Stimulated activated CD4-positive, alpha-beta T cell treated with anti-CD3 and anti-CD28 coated beads, Interleukin-1b, Interleukin-23, amount 100 ng/mL, for 1 hour (primary cell): Measurements from ENCODE around the gene SDHC.

Experiments
- DNase-seq, 2 donors: peaks; one replicate each; pipeline ENCODE4 v3.0.0-alpha.2; 2020; ENCODE audit warnings: low read depth in 2 of 2

Gene SDHC, protein sequence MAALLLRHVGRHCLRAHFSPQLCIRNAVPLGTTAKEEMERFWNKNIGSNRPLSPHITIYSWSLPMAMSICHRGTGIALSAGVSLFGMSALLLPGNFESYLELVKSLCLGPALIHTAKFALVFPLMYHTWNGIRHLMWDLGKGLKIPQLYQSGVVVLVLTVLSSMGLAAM

GRCh38 chr1:161314201-161314981, at the start of gene SDHC:
Gene SDHC, plus strand, starts transcription at chr1:161314381. Its CDS starts 25 bp downstream, at chr1:161314406.
- peak; percentile 69 to 76 for DNase-seq

GRCh38 chr1:161265305-161265704, 48.9 kb upstream of the SDHC start:
- no peak for DNase-seq

DNA sequence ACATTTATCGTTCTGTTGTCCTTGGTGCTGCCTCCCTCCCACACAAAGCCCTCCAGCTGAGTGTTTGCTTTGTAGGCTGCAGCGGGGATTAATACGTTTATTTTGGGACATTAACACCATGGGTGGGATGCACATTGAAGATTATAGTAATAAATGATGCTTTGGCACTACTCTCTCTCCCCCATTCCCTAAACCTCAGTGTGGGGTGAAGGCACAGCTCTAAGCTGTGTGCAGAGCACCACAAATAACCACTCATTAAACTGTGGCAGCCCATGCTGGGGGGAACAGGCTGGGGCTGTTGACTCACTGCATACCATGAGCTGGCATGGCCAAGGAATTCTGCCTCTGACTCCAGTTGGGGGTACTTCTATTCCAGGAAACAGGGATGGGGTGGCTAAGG, 48.0 kb upstream of the SDHC start:
- no peak for DNase-seq

DNA sequence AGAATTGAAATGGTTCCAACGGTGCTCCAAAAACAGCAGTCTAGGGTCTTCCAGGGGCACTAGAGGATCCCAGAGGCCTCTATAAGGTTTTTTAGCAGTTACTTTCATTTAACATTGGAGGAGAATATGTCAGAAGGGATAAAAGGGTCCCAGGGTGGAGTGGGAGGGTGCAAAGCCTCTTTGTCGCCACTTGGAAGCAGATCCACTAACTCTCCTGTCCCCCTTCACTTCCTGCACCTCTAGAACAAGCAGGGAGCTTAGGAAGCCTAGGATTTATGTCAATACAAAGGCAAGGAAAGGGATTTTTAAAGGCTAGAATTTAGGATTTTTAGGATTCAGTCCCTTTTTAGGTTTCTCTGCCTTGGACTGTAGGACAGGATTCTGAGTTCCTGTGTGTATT, 47.3 kb upstream of the SDHC start:
- DNase-seq = no peak

GRCh38 chr1:161267321-161267720, 46.9 kb upstream of the SDHC start:
- no peak for DNase-seq

DNA sequence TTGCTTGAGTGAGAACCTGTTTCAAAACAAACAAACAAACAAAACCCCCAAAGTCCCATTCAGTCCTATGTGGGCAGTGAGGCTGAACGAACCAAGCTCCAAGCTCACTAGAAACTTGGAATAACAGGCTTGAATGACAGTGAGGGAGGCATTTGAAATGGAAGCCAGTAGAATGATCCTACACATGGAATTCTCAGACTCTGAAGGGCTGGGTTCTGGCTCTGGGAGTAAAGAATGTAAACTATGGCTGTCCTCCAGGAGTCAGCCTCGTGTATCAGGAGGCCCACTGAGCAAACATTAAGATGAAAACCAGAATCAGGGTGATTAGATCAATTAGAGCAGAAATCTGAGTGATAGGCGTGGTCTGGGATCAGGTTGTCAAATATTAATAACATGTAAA, 40.8 kb upstream of the SDHC start:
- DNase-seq = no peak

DNA sequence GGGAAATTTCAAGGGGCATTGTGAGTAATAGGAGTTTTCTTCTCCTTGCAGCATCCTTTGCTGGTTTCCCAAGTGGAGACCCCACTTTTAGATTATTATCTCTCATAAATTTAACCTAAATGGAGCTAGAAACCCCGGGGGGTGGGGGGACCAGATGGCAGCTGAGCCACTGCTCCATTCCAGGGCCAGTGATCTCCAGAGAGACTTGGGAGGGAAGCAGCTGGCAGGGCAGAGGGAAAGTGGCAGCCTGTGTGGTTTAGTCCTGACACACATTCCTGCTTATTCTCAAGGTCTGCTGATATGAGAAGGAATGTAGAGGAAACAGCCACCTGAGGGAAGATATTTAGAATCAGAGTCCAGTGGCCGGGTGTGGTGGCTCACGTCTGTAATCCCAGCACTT, 39.3 kb upstream of the SDHC start:
- no peak for DNase-seq

DNA sequence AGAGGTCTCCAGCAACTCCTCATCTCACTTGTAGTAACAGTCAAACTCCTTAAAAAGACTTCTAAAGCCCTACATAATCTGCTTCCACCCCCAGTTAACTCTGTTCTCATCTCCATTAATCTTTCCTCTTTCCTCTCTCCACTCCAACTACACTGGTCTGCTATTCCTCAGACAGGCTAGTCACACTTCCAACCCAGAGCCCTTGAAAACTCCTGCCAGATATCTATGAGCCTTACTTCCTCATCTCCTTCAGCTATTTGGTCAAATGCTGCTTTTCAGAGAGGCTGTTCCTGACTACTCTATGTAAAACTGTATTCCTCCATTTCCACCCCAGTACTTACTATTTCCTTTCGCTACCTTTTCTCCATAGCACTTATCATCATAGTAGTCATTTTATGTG, 31.2 kb upstream of the SDHC start:
- DNase-seq = no peak

DNA sequence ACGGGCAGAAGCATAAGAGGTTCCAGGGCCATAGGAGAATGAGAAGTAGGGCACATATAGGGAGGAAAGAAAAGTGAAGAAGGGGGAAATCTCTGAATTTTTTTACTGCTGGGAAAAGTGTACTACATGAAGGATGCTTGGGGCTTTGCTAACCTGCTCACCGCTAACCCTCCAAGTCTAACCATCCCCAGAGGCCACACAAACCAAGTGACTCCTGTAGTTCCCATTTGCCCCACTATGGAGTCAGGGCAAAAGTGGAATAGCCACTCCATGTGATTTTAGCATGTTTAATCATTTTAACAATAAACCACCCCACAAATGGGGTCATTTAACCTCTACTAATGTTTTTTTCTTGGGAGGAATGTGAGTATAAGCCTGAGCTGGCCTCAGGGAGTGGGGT, 29.1 kb upstream of the SDHC start:
- DNase-seq = no peak

- no peak for DNase-seq
These were observed 28.7 kb upstream of the SDHC start for GRCh38 chr1:161285521-161285920.

DNA sequence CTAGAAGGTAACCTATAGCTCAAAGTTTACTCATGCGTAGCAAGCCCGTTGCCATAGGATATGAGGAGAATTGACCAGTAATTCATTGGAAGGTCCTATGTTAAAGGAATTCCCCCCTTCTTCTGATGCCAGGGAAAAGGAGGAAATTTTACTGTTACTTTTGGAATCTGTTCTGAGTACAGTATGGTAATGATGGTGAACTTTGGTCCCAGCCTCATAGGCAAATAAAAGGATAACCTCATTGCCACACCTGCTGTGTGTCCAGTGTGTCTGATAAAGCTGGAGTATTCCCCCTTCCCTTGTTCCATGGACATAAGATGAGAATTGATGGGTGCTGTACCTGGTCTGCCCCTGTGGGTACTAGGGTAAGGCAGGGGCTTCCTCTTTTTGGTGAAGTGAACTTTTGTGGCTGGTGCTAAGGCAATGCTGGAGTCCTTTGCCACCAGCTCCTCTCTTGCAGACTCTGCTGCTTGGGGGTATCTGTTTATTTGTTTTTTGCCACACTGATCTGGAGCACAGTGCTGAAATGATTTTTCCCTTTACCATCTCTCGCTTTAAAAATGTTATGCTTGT, 26.6 kb upstream of the SDHC start:
- no peak for DNase-seq

DNA sequence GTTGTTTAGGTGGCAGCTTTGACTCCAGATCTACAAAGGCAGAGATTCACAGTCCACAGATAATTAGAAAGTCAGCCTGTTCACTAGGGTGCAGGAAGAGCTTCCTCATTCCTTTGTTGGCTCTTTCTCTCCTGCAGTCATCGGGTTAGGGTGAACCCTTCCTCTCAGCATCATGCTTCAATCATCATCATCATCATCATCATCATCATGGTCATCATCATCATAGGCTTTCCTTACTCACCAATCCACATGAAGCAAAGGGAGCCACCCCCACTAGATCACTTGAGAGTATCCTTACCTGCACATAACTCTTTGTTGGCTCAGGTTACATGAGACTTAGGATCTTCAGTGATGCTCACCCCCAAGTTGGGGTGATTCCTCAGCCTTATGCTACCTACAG, 23.4 kb upstream of the SDHC start:
- DNase-seq = no peak

DNA sequence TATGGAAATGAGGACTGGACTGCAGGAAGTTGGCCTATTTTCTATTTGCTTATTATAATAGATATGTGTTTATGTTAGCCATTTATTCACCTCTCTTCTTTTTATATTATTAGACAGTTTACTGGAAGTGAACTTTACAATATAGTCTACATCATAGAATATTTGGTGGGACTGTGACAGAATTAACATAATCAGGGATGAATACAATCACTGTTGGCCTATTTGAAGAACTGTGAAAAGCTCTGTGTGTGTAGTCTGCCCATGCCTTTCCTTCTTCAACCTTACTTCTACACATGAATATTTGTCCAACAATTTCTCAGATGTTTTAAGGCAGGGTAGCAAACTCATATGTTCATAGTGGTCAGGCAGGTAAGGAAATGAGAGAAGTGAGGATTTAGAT, 16.8 kb upstream of the SDHC start:
- DNase-seq = no peak

DNA sequence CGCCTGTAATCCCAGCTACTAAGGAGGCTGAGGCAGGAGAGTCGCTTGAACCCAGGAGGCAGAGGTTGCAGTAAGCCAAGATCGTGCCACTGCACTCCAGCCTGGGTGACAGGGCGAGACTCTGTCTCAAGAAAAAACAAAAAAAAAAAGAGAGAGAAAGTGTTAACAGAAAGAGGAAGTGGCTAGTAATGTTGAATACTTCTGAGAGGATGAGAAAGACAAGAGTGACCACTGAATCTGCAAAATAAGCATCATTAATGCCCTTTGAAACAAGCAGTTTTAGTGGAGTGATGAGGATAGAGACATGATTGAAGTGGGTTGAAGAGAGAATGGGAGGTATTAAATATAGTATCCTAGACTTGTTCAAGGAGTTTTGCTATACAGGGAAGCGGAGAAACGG, 16.1 kb upstream of the SDHC start:
- no peak for DNase-seq

- DNase-seq = no peak
These were observed 14.8 kb upstream of the SDHC start for GRCh38 chr1:161299347-161299746.

GRCh38 chr1:161300478-161300877, 13.7 kb upstream of the SDHC start:
- DNase-seq = no peak

GRCh38 chr1:161304927-161305866, 9.0 kb upstream of the SDHC start:
- DNase-seq = no peak

DNA sequence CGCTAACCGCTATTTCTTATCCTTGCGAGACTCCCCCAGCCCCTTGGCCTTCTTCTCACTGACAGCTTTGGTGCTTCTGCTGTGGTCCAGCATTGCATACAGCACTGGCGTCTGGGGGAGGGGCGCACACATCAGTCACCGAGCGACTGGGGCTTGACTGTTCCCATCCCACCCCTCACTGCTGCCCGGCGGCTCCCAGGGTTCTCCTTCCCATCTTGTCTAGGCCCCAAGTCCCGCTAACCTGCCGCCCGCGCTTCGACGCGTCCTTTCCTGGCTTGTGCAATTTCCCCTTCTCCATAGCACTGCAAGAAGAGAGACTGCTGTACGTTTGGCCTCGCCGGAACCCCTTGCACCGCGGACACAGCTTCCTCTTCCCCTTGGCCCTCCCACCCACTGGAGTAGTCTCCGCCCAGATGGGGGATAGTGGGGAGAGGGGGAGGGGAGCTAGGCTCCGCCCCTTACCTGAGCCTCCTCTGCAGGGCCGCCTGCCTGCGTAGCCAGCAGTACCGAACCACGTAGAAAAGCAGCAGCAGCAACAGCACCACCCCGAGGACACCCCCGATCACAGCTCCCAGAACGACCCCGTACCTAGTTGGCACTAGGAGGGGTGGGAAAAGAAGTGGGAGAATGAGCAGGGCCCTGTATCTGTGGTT, 8.2 kb upstream of the SDHC start:
- DNase-seq = peak; percentile 65 to 67

DNA sequence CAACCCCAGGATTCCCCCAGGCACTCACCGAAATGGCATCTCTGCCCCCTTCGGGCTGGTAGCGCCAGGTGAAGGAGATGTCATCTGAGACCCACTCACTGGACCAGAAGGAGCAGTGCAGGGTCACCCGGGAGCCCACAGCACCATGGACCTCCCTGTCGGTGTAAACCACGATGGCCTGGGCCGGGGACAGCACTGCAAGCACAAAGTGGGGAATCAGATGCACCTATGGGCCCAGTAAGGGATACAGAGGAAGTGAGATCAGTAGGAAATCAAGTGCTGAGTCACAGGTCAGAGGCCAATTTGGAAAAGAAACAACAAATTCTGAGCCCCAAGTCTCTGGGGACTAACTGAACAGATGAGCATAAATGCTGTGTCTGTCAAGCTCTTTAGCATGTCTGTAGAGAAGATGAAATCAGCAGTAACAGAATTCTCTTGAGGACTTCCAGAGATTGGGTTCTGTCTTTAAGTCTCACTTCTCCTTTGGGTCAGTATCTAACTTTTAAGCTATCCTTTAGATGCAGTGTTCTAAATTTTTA, 6.9 kb upstream of the SDHC start:
- no peak for DNase-seq

GRCh38 chr1:161307892-161308638, 6.1 kb upstream of the SDHC start:
- DNase-seq = no peak

DNA sequence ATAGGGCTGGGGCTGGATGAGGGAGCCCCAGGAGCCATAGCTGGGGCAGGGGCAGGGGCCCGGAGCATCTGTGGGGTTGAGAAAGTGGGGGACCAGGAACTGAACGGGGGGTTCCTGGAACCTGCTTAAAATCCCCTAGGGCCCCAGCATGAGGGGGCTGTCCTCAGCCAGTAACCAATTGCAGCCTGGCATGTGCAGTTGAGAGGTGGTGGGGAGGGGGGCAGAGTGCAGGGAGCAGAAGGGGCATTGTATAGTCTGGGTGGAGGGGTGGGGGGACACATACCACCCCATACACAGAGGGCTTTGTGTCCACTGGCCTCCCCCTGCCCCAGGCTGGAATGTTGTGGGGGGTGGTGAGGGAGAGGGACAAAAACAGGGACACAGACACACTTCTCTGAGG, 4.3 kb upstream of the SDHC start, which contains the start of gene MPZ:
MPZ (minus strand) TSS at position 101 of the 400 bp plus-strand sequence; CDS start at position 38, 63 bp downstream.
- DNase-seq = no peak
